Esophagus muscularis mucosa (tissue), 4 donors: ENCODE results near the gene IMMT. TPM values are rescaled to one million over a fixed set of nuclear protein-coding genes. Genes with fewer than 3 reads are reported as not detected.

Source experiments
- DNase-seq: peaks from one replicate; pipeline ENCODE4 v3.0.0-alpha.2; 2017; ENCODE audit errors: extremely low spot score
- H3K27ac ChIP-seq, 4 donors: fragments of 200-600 bp; sonication (generic); replicated peaks in 1 of 4; 1 replicate in 3 of 4; 2 replicates in 1 of 4; pipeline ENCODE4 v1.5.1; 2016 to 2019; ENCODE audit warnings: mild to moderate bottlenecking in 1 of 4
- H3K27me3 ChIP-seq, 4 donors: fragments of 200-600 bp; sonication (generic); one replicate each; pipeline versions ENCODE4 v1.5.1 to v1.6.0; 2016 to 2019
- H3K36me3 ChIP-seq, 4 donors: fragments of 200-600 bp; sonication (generic); one replicate each; pipeline ENCODE4 v1.5.1; 2016 to 2019
- H3K4me1 ChIP-seq, 4 donors: fragments of 200-600 bp; sonication (generic); one replicate each; pipeline ENCODE4 v1.5.1; 2016 to 2019
- H3K4me3 ChIP-seq, 4 donors: fragments of 200-600 bp; sonication (generic); 1 replicate in 2 of 4; 2 replicates in 2 of 4; pipeline ENCODE4 v1.5.1; 2016 to 2019; ENCODE audit warnings: mild to moderate bottlenecking in 4 of 4, moderate library complexity in 1 of 4
- H3K9me3 ChIP-seq, 4 donors: fragments of 200-600 bp; sonication (generic); 1 replicate in 3 of 4; 2 replicates in 1 of 4; pipeline ENCODE4 v1.5.1; 2016 to 2019
- CTCF ChIP-seq, 3 experiments: fragments of 200-600 bp in 2 of 3; fragments of 450-650 bp in 1 of 3; sonication (generic) in 2 of 3; IDR thresholded peaks; one replicate each; pipeline ENCODE4 v1.5.1; 2017 to 2019; ENCODE audit warnings: antibody characterized with exemption in 3 of 3, mild to moderate bottlenecking in 2 of 3, moderate library complexity in 1 of 3
- EP300 ChIP-seq: sonication (generic); formaldehyde crosslinking; IDR thresholded peaks from one replicate; pipeline ENCODE4 v1.6.1; 2017; ENCODE audit warnings: antibody characterized with exemption
- POLR2A ChIP-seq: fragments of 450-650 bp; IDR thresholded peaks from one replicate; pipeline ENCODE4 v1.6.1; 2017; ENCODE audit warnings: antibody characterized with exemption, moderate library complexity, mild to moderate bottlenecking, low read depth
- POLR2AphosphoS5 ChIP-seq, 2 donors: sonication (generic); formaldehyde crosslinking; IDR thresholded peaks; one replicate each; pipeline ENCODE4 v1.6.1; 2017; ENCODE audit warnings: antibody characterized with exemption in 2 of 2
- WGBS: methylation state at CpG from one replicate; pipeline ENCODE4 v1.1.5; 2018; 5-methylcytosine and 5-hydroxymethylcytosine counted together
- intact Hi-C: fragments of 100-400 bp; cut with DNase I; formaldehyde crosslinking; loops from one replicate; pipeline ENCODE4 v1.15.1; 2023
- total RNA-seq, 4 donors: library from RNA; depleted of rRNA; stranded (reverse); fragments of >200 nt; gene quantifications; one replicate each; pipeline versions ENCODE4 v1.1.0 to v1.2.1, GENCODE V29; 2016

The IMMT gene
- total RNA-seq, 4 donors from 2014 or later = 53.5 to 68.1 (median 66.6) TPM

- TF ChIP-seq POLR2A = peak; percentile 46
- TF ChIP-seq POLR2AphosphoS5 (IDR thresholded peaks at IDR 0.05) = peak; percentile 84 to 90
- no peak for TF ChIP-seq CTCF (IDR thresholded peaks at IDR 0.05)
- no peak for TF ChIP-seq EP300
- Histone ChIP-seq H3K4me3 (peak within 1 kb of the TSS; percentile 71 to 85 (median 85)), H3K27ac (peak within 1 kb of the TSS; percentile 74 to 89 (median 86)), H3K4me1 (peaks cover 30 to 47% (median 42%) of the 10 kb centered on the region in 4 donors), H3K27me3 (no peaks in the 10 kb centered on the region), H3K36me3 (peaks cover 0 to 40% (median 36%) of the 10 kb centered on the region in 4 donors), H3K9me3 (no peaks in the 10 kb centered on the region)
- 2% methylated on average over 38 of the region's 44 CpGs for WGBS
- DNase-seq = peak; percentile 98
- intact Hi-C loops = loop anchor here (5.0 kb wide), 1 partner anchor 521 kb away; no protein-coding TSS in a partner anchor
These were observed 89.0 kb downstream of the IMMT start, which contains the start of gene PTCD3 for GRCh38 chr2:86105969-86106945. Gene PTCD3, plus strand, starts transcription at chr2:86106235. Its CDS starts 13 bp downstream, at chr2:86106248.

- Histone ChIP-seq H3K27ac (peak within 1 kb of the TSS; percentile 74 to 89 (median 86)), H3K27me3 (no peaks in the 10 kb centered on the region), H3K36me3 (peaks cover 0 to 38% (median 29%) of the 10 kb centered on the region in 4 donors), H3K4me1 (peaks cover 30 to 47% (median 42%) of the 10 kb centered on the region in 4 donors), H3K9me3 (no peaks in the 10 kb centered on the region), H3K4me3 (peak within 1 kb of the TSS; percentile 71 to 85 (median 85))
- peak; percentile 98 for DNase-seq
- TF ChIP-seq EP300 (no peak), POLR2AphosphoS5 (IDR thresholded peaks at IDR 0.05) (peak in 1 of 2 donors; percentile 56)
- intact Hi-C loops = loop anchor here (5.0 kb wide), 1 partner anchor 522 kb away; no protein-coding TSS in a partner anchor
- under 1% methylated on average over 30 of the region's 38 CpGs for WGBS
These were observed 89.9 kb downstream of the IMMT start, which contains the start of gene POLR1A for GRCh38 chr2:86105252-86105968. Gene POLR1A, minus strand, starts transcription at chr2:86105886. Its CDS starts 110 bp downstream, at chr2:86105776.

- Histone ChIP-seq H3K9me3 (no peaks in the 10 kb centered on the region), H3K27me3 (no peaks in the 10 kb centered on the region), H3K27ac (no peak overlapping the region), H3K4me3 (no peak overlapping the region), H3K36me3 (peaks cover 21 to 48% (median 39%) of the 10 kb centered on the region in 4 donors), H3K4me1 (peaks cover 17 to 37% (median 31%) of the 10 kb centered on the region in 4 donors)
- TF ChIP-seq POLR2A (no peak), EP300 (no peak), CTCF (IDR thresholded peaks at IDR 0.05) (no peak), POLR2AphosphoS5 (IDR thresholded peaks at IDR 0.05) (no peak)
- no peak for DNase-seq
- intact Hi-C loops = no loop called here
These were observed 93.1 kb downstream of the IMMT start for GRCh38 chr2:86102157-86102556.

- TF ChIP-seq POLR2AphosphoS5 (IDR thresholded peaks at IDR 0.05) (no peak), POLR2A (no peak), EP300 (no peak), CTCF (IDR thresholded peaks at IDR 0.05) (no peak)
- WGBS = 87% methylated on average over 1 of the region's 1 CpG
- Histone ChIP-seq H3K4me1 (peaks cover 0 to 5% (median 3%) of the 10 kb centered on the region in 4 donors), H3K36me3 (peaks cover 21 to 85% (median 60%) of the 10 kb centered on the region in 4 donors), H3K4me3 (no peak overlapping the region), H3K9me3 (no peaks in the 10 kb centered on the region), H3K27me3 (no peaks in the 10 kb centered on the region), H3K27ac (no peak overlapping the region)
- DNase-seq = no peak
- intact Hi-C loops = no loop called here
These were observed 97.3 kb downstream of the IMMT start for GRCh38 chr2:86097913-86098312.
